WTC11 (cell line): ENCODE data around the gene CDIPT. TPM values are rescaled to one million over a fixed set of nuclear protein-coding genes. Genes with fewer than 3 reads are reported as not detected.
A peak's percentile ranks its signal among the peaks of the same experiment; 100 is the strongest.

ENCODE experiments used
- ATAC-seq: fragments of 200-7000 bp; cut with Tn5 transposase; 2 replicates; pipeline ENCODE4 v1.10.0; 2021; ENCODE audit warnings: mild to moderate bottlenecking, moderate library complexity
- CTCF ChIA-PET: fragments of 300-600 bp; sonication (Branson Sonifier 250); formaldehyde crosslinking; loops from one replicate; lab custom pipeline; 2021; ENCODE audit warnings: antibody characterized with exemption; lab: Charles Lee
- POLR2A ChIA-PET: fragments of 350-600 bp; sonication (Branson Sonifier 250); formaldehyde crosslinking; loops from one replicate; lab custom pipeline; 2021; ENCODE audit warnings: antibody characterized with exemption; lab: Charles Lee
- DNase-seq: peaks from one replicate; pipeline ENCODE4 v3.0.0; 2021; ENCODE audit warnings: low spot score
- H3K27ac Mint-ChIP-seq: 2 replicates; pipeline ENCODE4 v1.8.0; 2021; ENCODE audit warnings: mixed read lengths
- H3K27me3 Mint-ChIP-seq: 2 replicates; pipeline ENCODE4 v1.8.0; 2021; ENCODE audit warnings: low read depth, mild to moderate bottlenecking, moderate library complexity, mixed read lengths
- H3K36me3 Mint-ChIP-seq: 2 replicates; pipeline ENCODE4 v1.8.0; 2021; ENCODE audit warnings: mixed read lengths
- H3K4me1 Mint-ChIP-seq: 2 replicates; pipeline ENCODE4 v1.8.0; 2022; ENCODE audit warnings: mixed read lengths
- H3K4me3 Mint-ChIP-seq: 2 replicates; pipeline ENCODE4 v1.8.0; 2021; ENCODE audit warnings: mild to moderate bottlenecking, moderate library complexity, mixed read lengths
- H3K9me3 Mint-ChIP-seq: 2 replicates; pipeline ENCODE4 v1.8.0; 2021; ENCODE audit warnings: mixed read lengths
- AFF4 ChIP-seq: sonication (generic); formaldehyde crosslinking; IDR thresholded peaks from 2 replicates; pipeline ENCODE4 v1.8.1; 2023; ENCODE audit warnings: mild to moderate bottlenecking, missing genetic modification reagents, borderline replicate concordance
- CBFB ChIP-seq: sonication (generic); formaldehyde crosslinking; IDR thresholded peaks from 2 replicates; pipeline ENCODE4 v1.8.1; 2022; ENCODE audit warnings: mild to moderate bottlenecking, low read depth, missing genetic modification reagents
- CREM ChIP-seq: sonication (generic); formaldehyde crosslinking; IDR thresholded peaks from 2 replicates; pipeline ENCODE4 v1.8.1; 2022; ENCODE audit warnings: mild to moderate bottlenecking, missing genetic modification reagents, moderate library complexity
- E2F4 ChIP-seq: sonication (generic); formaldehyde crosslinking; IDR thresholded peaks from 2 replicates; pipeline ENCODE4 v1.8.1; 2022; ENCODE audit warnings: low read depth, mild to moderate bottlenecking, moderate library complexity, missing genetic modification reagents, borderline replicate concordance
- ETV6 ChIP-seq: sonication (generic); formaldehyde crosslinking; IDR thresholded peaks from 2 replicates; pipeline ENCODE4 v1.8.1; 2022; ENCODE audit warnings: mild to moderate bottlenecking, missing genetic modification reagents
- FOXJ3 ChIP-seq: sonication (generic); formaldehyde crosslinking; IDR thresholded peaks from 2 replicates; pipeline ENCODE4 v1.9.0; 2021; ENCODE audit warnings: missing genetic modification reagents, mild to moderate bottlenecking, borderline replicate concordance
- HMGA2 ChIP-seq: fragments of 250-450 bp; sonication (Bioruptor Pico); IDR thresholded peaks from 2 replicates; pipeline ENCODE4 v1.4.0; 2021; ENCODE audit warnings: mild to moderate bottlenecking, moderate library complexity
- HMGXB4 ChIP-seq: sonication (generic); formaldehyde crosslinking; IDR thresholded peaks from 2 replicates; pipeline ENCODE4 v1.8.1; 2023; ENCODE audit warnings: mild to moderate bottlenecking, moderate library complexity, missing genetic modification reagents
- IRF2 ChIP-seq: sonication (generic); formaldehyde crosslinking; IDR thresholded peaks from 2 replicates; pipeline ENCODE4 v1.8.0; 2022; ENCODE audit warnings: low read depth, missing genetic modification reagents, borderline replicate concordance
- NFYB ChIP-seq: sonication (generic); formaldehyde crosslinking; conservative IDR thresholded peaks from 2 replicates; pipeline ENCODE4 v1.8.0; 2022; ENCODE audit warnings: low read depth, missing genetic modification reagents
- NR1H2 ChIP-seq: sonication (generic); formaldehyde crosslinking; IDR thresholded peaks from 2 replicates; pipeline ENCODE4 v1.9.0; 2021; ENCODE audit warnings: mild to moderate bottlenecking, moderate library complexity, missing genetic modification reagents
- PRRX2 ChIP-seq: fragments of 250-450 bp; sonication (Bioruptor Pico); IDR thresholded peaks from 2 replicates; pipeline ENCODE4 v1.8.0; 2021; ENCODE audit warnings: mild to moderate bottlenecking
- ZNF121 ChIP-seq: sonication (generic); formaldehyde crosslinking; IDR thresholded peaks from 2 replicates; pipeline ENCODE4 v1.8.0; 2023; ENCODE audit warnings: missing genetic modification reagents
- ZNF416 ChIP-seq: fragments of 250-450 bp; sonication (Bioruptor Pico); IDR thresholded peaks from 2 replicates; pipeline ENCODE4 v1.9.0; 2021; ENCODE audit warnings: mild to moderate bottlenecking, inconsistent platforms
- ZNF423 ChIP-seq: fragments of 250-450 bp; sonication (Bioruptor Pico); IDR thresholded peaks from 2 replicates; pipeline ENCODE4 v2.1.2; 2022; ENCODE audit warnings: mild to moderate bottlenecking, moderate library complexity
- total RNA-seq: library from RNA; stranded (reverse); gene quantifications from 3 replicates; pipeline ENCODE4 v1.2.3, GENCODE V29; 2021
- TF ChIP-seq, protein P1 (sequence below): sonication (generic); formaldehyde crosslinking; IDR thresholded peaks from 2 replicates; pipeline ENCODE4 v1.8.1; 2023; ENCODE audit warnings: mild to moderate bottlenecking, missing genetic modification reagents, moderate library complexity
- TF ChIP-seq, protein P2 (sequence below): sonication (generic); formaldehyde crosslinking; IDR thresholded peaks from 2 replicates; pipeline ENCODE4 v1.8.1; 2022; ENCODE audit warnings: low read depth, missing genetic modification reagents, borderline replicate concordance
- TF ChIP-seq, protein P3 (sequence below): fragments of 250-450 bp; sonication (Bioruptor Pico); conservative IDR thresholded peaks from 2 replicates; pipeline ENCODE4 v1.9.0; 2021; ENCODE audit warnings: mild to moderate bottlenecking
- TF ChIP-seq, protein P4 (sequence below): fragments of 250-450 bp; sonication (Bioruptor Pico); IDR thresholded peaks from 2 replicates; pipeline ENCODE4 v1.8.0; 2021; ENCODE audit warnings: mild to moderate bottlenecking
- TF ChIP-seq, protein P5 (sequence below): sonication (generic); formaldehyde crosslinking; conservative IDR thresholded peaks from 2 replicates; pipeline ENCODE4 v1.8.1; 2022; ENCODE audit warnings: mild to moderate bottlenecking, missing genetic modification reagents

CDIPT gene
- total RNA-seq, 1 experiment from 2014 or later = 71.7 TPM

DNA sequence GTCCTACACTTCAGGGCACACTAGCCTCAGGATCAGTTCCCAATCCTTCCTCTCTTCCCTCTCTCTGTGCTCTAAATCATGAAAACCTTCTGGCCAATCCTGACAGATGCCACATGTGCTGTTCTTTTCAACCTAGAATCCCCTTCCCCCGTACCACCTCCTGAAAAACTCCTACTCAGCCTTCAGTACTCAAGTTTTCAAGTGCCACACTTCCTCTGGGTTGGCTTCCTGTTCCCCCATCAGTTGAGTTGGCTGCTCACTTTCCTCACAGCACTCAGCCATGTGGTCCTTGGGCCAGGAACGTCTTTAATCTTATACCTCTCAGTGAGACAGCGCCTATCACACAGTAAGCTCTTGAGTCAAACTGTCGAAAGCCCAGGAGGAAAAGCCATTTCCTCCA lies 40.6 kb upstream of the CDIPT start:
- Mint-ChIP-seq H3K4me1 (peaks cover 22% of the 10 kb centered on the region), H3K36me3 (peaks cover 4% of the 10 kb centered on the region; the same call in 1 of the 2 replicates), H3K27me3 (no peaks in the 10 kb centered on the region), H3K27ac (peak overlapping the region; percentile 90), H3K9me3 (no peaks in the 10 kb centered on the region), H3K4me3 (no peak overlapping the region)
- ChIA-PET POLR2A (no interaction called here), CTCF (no interaction called here)
- TF ChIP-seq FOXJ3 (CRISPR knock-in tag) (no peak), E2F4 (CRISPR knock-in tag) (no peak), CREM (no peak), ZNF121 (CRISPR knock-in tag) (no peak), PRRX2 (CRISPR knock-in tag) (no peak), NR1H2 (CRISPR knock-in tag) (no peak), HMGXB4 (CRISPR knock-in tag) (no peak), AFF4 (no peak), CBFB (CRISPR knock-in tag) (no peak), ZNF423 (CRISPR knock-in tag) (no peak), HMGA2 (CRISPR knock-in tag) (no peak), ZNF416 (no peak), IRF2 (CRISPR knock-in tag) (no peak), NFYB (CRISPR knock-in tag) (no peak), ETV6 (CRISPR knock-in tag) (no peak)
- TF ChIP-seq, protein P1, sequence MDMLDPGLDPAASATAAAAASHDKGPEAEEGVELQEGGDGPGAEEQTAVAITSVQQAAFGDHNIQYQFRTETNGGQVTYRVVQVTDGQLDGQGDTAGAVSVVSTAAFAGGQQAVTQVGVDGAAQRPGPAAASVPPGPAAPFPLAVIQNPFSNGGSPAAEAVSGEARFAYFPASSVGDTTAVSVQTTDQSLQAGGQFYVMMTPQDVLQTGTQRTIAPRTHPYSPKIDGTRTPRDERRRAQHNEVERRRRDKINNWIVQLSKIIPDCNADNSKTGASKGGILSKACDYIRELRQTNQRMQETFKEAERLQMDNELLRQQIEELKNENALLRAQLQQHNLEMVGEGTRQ (CRISPR knock-in tag) = no peak
- TF ChIP-seq, protein P2, sequence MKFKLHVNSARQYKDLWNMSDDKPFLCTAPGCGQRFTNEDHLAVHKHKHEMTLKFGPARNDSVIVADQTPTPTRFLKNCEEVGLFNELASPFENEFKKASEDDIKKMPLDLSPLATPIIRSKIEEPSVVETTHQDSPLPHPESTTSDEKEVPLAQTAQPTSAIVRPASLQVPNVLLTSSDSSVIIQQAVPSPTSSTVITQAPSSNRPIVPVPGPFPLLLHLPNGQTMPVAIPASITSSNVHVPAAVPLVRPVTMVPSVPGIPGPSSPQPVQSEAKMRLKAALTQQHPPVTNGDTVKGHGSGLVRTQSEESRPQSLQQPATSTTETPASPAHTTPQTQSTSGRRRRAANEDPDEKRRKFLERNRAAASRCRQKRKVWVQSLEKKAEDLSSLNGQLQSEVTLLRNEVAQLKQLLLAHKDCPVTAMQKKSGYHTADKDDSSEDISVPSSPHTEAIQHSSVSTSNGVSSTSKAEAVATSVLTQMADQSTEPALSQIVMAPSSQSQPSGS = no peak
- TF ChIP-seq, protein P3, sequence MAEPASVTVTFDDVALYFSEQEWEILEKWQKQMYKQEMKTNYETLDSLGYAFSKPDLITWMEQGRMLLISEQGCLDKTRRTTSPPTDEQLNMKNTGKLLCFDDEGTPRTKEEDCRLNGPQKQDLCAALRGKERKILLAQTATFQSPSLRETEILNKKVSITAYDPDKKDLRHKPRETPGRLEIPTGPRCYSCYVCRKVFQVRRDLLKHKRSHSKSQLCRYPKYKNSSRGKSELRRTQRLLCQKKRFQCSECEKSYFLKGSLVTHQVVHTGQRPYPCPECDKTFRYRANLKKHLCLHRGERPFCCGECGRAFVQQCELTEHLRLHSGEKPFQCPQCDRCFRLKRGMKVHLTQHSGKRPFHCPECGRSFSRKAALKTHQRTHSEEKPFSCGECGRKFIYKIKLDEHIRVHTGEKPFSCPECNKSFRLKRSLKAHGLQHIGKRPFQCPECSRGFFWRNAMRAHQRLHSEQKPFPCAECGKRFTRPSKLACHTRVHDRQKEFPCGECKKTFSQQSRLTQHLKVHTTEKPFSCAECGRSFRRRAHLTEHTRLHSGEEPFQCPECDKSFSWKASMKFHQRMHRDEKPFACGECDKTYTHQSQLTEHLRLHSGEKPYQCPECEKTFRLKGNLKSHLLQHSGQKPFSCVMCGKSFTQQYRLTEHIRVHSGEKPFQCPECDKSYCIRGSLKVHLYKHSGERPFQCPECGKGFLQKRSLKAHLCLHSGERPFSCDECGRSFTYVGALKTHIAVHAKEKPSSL (CRISPR knock-in tag) = no peak
- TF ChIP-seq, protein P4, sequence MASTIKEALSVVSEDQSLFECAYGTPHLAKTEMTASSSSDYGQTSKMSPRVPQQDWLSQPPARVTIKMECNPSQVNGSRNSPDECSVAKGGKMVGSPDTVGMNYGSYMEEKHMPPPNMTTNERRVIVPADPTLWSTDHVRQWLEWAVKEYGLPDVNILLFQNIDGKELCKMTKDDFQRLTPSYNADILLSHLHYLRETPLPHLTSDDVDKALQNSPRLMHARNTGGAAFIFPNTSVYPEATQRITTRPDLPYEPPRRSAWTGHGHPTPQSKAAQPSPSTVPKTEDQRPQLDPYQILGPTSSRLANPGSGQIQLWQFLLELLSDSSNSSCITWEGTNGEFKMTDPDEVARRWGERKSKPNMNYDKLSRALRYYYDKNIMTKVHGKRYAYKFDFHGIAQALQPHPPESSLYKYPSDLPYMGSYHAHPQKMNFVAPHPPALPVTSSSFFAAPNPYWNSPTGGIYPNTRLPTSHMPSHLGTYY (CRISPR knock-in tag) = no peak
- TF ChIP-seq, protein P5, sequence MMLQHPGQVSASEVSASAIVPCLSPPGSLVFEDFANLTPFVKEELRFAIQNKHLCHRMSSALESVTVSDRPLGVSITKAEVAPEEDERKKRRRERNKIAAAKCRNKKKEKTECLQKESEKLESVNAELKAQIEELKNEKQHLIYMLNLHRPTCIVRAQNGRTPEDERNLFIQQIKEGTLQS (CRISPR knock-in tag) = no peak
- DNase-seq = no peak
- ATAC-seq = no peak
